ENCODE measurements around the gene ASB15.

- no peak for TF ChIP-seq CTCF (IDR thresholded peaks at IDR 0.05)
- no peak for TF ChIP-seq POLR2A (IDR thresholded peaks at IDR 0.05)
Observed at GRCh38 chr7:123570390-123571182, 31.0 kb upstream of the ASB15 start.

All from stomach (tissue), 4 donors.